HG02938 (cell line): ENCODE data around the gene PRKN.

ENCODE experiments used
- ATAC-seq: cut with Tn5 transposase; IDR thresholded peaks from one replicate; pipeline ENCODE4 v1.9.1; 2021; ENCODE audit warnings: mild to moderate bottlenecking, moderate library complexity; ENCODE audit not compliant: unreplicated experiment

The PRKN gene

DNA sequence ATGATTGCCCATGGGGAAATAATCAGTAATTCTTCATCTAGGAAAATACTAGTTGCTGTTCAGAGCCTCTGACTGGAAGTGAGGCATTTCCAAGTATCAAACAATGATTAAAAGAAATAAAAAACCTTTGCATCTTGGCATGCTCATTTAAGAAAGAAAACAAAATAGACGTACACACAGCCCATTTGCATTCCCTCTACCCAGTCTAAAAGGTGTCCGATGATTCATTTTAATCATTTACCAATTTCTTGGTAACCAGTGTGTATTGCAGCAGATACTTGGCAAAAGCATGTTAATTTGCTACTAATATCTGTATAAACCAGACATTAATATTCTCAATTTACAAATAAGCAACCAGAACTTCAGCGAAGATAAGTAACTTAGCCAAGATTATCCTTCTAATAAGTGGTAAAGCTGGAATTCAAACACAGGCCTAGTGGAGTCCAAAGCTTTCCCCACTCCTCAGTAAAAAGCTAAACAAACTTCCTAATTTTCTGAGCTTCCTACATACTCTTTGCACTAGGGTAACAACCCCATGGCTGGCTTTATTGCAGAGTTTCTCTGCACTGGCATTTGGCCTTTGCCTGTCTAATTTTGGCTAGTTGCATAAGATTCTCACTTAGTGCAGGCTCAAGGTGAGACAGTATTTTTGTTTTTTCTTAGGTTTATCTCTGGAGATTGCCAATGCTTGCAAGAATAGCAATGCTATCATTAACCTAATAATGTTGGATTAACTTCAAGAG, 338.1 kb downstream of the PRKN start:
- ATAC-seq = no peak

DNA sequence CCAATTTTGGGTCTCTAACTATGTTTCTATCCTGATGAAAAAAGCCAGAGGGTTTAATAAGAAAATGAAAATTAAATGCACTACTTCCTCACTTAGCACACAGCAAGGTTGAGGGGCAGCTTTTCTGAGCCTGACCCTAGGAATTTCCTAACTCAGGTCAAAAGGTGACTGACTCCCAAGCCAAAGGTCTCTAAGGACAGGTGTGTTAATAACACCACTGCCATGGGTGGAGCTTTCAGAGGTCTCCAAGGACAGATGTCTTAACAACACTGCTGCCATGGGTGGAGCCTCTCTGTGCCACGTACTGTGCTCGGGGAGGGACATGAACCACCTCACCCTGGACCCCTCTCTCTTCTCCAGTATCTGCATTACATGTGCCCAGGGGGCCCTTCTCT, 339.2 kb downstream of the PRKN start:
- no peak for ATAC-seq

DNA sequence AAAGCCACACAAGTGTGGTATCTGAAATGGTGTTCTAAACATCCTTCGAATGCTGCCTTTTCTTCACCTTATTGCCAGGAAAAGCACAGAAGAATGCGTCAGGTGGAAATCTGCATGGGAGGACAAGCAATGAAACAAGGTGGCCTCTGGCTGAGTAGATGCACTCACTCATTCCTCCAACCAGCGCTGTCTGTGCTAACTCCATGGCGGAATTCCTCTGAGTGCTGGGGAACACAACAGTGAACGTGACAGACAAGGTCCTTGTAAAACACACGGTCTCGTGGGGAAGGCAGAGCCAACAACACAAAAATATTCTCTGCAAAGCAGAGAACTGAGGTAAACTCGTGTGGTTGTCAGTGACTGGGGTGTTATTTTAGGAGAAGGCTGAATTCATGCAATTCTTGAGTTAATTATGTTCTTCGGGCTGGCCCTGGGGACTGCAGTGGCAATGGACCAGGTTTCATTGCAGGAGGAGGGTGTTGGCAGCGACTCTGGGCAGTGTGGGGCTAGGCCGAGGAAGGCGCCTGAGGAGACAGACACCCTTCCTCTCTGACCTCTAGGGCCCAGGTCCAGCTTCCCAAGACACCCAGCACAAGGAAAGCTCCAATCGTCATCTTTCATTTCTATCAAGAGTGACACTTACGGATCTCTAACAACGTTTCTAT, 339.7 kb downstream of the PRKN start:
- no peak for ATAC-seq

DNA sequence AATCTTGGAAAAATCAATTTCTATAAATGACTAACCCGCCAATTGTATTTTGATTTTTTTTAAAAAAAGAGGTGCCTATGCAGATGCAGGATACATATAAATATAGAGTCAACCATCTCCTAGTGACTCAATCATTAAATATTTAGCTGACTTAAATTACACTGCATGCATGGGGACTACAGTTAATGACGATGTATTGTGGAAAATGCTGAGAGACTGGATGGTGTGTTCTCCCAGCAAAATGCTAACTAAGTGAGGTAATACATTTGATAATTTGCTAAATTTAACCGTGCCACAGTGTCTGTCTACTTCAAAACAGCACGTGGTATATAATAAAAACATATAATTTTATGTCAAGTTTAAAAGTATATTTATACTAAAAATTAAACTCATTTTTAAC, 341.6 kb downstream of the PRKN start:
- no peak for ATAC-seq

GRCh38 chr6:162379757-162380409, 347.7 kb downstream of the PRKN start:
- ATAC-seq = no peak

- no peak for ATAC-seq
These were observed 349.8 kb downstream of the PRKN start for GRCh38 chr6:162377735-162378134.

GRCh38 chr6:162373868-162374267, 353.7 kb downstream of the PRKN start:
- ATAC-seq = no peak

- no peak for ATAC-seq
These were observed 354.4 kb downstream of the PRKN start for GRCh38 chr6:162373192-162373591.

DNA sequence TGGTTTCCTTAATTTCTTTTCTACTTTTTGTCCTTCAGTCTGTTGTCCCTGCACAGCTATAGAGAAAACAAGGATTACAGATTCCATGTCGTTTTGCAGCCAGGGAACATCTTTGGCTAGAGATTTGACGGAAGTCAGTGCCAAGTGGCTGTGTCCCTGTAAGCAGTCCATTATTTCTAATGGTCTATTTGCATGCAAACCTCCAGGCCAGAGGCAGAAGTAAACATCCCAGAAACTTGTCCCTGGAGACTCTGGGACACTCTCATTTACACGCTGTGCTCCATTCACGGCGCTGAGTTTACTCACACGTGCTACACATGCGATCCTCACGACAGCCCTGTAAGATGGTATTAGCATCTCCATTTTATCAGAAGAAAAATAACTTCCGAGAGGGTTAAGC, 355.5 kb downstream of the PRKN start:
- ATAC-seq = no peak

- no peak for ATAC-seq
These were observed 356.4 kb downstream of the PRKN start for GRCh38 chr6:162371121-162371520.

GRCh38 chr6:162369091-162369490, 358.5 kb downstream of the PRKN start:
- ATAC-seq = no peak

GRCh38 chr6:162364488-162364887, 363.1 kb downstream of the PRKN start:
- ATAC-seq = no peak

DNA sequence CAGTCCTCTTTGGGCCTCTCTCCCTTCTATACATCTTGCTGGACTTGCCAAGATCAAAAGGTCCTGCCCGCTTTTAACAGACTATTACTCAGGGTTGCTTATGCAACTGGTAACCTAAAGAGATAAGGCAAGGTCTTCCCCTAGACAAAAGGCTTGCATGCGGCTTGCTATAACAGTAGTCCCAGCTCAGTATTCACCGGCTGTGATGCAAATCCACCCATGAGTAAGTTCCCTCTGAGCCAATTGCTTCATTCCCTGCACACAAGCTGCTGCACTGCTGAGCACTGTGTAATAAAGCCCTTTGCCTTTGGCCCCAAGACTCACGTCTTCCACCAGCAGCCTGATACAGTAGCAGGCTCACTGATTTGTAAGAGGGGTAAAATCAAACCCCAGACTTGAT, 363.8 kb downstream of the PRKN start:
- ATAC-seq = no peak

- ATAC-seq = no peak
These were observed 366.5 kb downstream of the PRKN start for GRCh38 chr6:162360901-162361567.

GRCh38 chr6:162358625-162359024, 368.9 kb downstream of the PRKN start:
- no peak for ATAC-seq

DNA sequence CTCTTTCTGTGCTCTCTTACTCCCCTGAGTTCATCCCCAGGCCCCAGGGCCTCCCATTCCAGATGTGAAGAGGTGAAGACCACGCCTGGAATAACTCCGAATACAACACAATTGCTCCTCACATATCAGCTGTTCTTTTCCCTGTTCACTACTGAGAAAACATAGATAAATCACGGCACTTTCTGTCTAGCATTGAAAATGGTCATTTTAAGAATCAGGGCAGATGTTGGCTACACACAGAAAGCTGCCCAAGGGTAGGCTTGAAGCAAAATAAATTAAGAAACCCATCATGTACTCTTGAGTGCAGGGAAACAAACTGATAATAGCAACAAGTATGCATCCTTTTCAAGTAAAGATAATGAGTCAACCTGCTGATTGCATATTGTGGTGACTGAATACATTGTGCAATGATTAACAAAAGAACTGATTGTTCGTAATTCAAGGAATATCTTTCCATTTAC, 382.5 kb downstream of the PRKN start:
- no peak for ATAC-seq

DNA sequence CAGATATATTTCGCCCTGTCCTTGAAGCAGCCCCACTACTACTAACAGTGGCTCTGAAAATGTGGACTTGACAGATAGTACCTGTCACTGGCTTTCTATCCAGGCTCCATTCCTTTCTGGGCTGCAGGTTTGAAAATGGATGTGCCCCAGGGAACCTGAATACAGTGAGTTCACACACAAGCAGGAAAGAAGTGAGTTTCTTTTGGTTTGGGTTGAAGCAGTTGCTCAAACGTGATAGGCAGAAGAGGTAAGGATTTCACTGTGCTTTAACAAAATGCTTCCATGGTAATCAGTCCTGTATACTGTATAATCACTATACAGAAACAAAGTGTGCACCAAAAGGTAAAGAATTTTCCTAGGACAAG, 382.9 kb downstream of the PRKN start:
- ATAC-seq = no peak

DNA sequence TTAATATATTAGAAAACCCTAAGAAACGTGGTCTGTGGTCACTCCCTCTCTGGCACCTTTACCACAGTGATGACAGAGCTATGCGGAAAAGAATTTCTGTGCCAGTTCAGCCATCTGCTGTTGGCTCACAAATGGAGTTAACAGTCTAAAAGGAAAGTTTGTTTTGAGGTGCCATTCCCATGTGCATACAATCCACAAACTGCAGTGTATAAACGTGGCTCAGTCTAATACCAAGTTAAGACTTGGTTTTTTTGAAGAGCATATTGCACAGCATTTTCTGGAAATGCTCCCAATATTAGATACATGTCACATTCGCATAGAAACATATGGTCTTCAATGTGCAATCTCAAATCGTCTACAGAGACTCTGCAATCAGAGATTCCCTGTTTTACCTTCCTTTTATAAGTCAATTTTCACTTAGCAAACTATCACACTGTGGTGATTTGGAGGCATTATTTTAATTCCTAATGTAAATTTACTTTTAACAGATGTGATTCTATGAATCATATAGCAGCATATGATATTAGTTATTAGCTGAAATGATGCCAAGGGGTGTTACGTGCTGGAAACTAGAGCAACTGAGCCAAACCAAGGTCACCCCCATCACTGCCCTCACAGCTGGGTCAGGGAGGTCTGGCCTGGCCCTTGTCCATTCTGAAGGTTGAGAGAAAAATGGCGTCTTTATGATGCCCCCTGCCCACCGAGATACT, 383.5 kb downstream of the PRKN start:
- ATAC-seq = no peak

DNA sequence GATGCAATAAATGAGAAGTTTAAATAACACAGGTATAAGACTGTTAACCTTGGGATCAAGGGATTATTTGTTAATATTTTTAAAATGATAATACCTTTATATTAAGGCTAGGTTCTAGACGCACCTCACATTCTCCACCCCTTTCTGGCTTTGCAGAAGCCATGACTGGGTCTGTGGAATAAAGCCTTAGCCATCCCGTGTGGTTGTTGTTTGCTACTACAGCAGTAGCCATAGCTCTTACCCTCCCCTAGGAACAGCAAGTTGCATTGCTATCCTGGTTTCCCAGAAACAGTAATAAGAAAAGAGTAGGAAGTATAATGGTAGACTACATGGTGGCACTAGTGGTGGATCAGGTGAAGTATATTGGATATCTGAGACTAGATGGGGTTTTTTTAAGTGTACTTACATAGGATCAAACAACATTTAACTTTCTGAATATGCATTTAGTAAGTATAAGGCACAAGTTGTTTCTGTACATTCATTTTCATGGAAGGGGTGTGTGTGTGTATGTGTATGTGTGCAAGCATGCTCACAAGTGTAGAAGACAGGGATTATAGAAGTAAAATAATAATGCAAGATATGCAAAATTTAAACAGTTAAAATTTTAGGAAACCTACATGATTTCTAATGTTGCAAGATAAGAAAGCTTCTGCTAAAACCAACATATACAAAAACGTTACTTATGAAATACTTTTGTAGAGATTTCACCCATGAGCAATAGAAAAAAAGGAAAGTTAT, 384.2 kb downstream of the PRKN start:
- ATAC-seq = no peak

GRCh38 chr6:162337412-162337811, 390.2 kb downstream of the PRKN start:
- ATAC-seq = no peak
